DMS53 (cell line): ENCODE data around the gene CADPS2.
A peak's percentile ranks its signal among the peaks of the same experiment; 100 is the strongest.

ENCODE experiments used
- DNase-seq: peaks from one replicate; lab custom pipeline; 2025; lab: John Stamatoyannopoulos, UW

Gene CADPS2

DNA sequence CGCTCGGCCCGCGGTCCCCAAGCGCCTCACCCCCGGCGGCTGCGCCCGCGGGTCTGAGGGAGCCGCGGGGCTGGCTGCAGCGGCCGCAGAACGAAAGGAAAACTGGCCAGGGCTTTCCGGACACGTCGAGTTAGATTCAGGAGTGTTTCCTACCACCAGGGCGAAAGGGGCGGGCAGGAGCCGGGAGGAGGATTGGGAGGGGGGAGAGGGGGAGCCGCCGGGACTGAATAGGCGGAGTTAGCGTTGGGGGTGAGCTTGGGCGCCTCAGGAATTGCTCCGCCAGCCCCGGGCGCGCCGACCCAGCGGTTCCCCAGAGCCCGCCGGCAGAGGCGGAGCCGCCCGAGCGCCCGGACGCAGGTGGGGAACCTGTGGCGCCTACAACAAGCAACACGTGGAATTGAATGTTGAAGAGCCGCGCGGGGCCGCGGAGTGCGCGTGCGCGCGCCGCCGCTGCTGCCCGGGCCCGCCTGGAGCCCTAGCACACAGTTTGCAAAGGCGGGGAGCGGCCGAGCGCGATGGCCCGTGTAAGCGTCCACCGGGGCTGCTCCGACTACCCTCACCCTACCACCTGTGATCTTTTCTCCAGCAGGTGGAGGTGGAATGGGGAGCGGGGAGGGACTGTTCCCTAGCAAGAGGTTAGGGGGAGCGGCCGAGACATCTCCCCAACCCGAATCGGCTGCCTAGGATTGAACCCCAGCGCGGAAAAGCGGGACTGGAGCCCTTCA lies at the start of gene CADPS2:
CADPS2 (minus strand) TSS at position 104 of the 725 bp plus-strand sequence. CDS start 123 bp downstream, outside the sequence.
- DNase-seq: peak; percentile 98

DNA sequence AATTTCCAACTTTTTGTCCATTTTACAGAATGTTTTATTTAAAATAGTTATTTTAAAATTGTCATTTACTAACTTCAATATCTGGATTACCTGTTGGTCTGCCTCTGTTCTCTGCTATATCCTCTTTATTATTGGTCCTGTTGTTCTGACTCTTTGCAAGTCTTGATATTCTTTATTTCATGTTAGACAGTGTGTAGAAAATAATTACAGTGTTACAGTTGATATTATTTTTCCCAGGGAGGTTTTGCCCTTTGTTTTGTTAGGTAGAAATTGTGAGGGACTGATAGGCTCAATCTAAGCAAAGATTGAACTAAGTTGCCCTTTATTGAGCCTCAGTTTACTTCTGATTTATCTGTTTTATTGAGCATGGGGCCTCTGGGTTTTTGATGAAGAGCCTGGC lies 49.4 kb upstream of the CADPS2 start:
- DNase-seq: no peak

DNA sequence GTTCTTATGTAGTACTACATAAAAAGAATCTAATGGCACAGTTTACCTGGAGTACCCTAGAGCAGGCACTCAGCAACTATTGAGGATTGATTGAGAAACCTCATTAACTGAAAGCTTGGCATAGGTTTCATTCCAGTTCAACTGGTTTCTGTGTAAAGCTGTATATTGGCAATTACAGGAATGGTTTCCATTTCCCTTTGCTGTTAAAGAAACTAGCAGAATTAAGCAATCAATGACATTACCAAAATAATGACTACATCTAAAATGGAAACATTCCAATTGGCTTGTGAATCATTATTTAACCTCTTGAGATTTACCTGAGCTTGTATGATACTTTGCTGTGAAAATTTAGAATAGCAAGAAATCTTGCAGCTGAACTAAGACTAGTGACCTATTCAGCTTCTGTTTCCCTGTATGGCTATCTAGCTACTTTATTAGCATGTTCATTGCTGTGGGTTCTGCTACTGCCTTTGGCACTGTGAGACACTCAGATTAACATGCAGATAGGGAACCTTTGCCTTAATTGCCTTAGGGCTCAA lies 33.5 kb upstream of the CADPS2 start:
- DNase-seq: peak; percentile 14

DNA sequence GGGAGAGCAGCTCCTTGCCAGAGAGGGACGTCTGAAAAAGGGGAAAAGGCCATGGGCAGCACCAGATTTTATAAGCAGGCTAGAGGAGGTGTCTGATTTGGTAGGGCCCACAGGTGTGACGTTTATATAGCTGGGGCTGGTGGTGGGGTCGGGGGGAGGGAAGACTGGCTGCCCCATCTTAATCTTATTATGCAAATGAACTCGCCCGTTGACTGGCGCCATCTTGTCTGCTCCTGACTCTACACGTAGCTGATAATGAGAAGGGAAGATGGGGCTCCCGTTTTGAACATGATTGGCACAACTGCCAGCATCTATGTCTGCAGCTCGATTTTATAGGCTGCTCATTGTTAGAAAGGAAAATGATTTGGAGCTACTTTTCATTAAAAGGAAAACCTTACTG lies 28.6 kb upstream of the CADPS2 start:
- DNase-seq: no peak

DNA sequence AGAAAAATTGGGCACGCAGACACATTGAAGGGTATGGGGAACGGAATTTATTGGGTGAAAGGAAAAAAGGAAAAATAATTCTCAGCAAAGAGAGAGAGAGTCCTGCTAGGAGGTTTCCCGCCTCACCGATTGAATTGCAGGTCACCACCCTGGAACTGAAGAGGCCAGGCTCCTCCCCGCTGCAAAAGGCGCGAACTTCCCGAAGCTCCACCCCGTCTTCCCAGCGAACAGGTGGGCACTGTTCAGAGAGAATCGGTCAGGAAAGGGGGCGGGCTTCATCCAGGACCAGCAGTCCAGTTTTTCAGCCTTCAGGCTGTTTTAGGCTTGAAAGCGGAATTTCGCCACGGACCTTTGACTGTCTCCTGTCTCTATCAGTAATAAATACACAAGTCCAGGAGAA lies 27.3 kb upstream of the CADPS2 start:
- DNase-seq: no peak

DNA sequence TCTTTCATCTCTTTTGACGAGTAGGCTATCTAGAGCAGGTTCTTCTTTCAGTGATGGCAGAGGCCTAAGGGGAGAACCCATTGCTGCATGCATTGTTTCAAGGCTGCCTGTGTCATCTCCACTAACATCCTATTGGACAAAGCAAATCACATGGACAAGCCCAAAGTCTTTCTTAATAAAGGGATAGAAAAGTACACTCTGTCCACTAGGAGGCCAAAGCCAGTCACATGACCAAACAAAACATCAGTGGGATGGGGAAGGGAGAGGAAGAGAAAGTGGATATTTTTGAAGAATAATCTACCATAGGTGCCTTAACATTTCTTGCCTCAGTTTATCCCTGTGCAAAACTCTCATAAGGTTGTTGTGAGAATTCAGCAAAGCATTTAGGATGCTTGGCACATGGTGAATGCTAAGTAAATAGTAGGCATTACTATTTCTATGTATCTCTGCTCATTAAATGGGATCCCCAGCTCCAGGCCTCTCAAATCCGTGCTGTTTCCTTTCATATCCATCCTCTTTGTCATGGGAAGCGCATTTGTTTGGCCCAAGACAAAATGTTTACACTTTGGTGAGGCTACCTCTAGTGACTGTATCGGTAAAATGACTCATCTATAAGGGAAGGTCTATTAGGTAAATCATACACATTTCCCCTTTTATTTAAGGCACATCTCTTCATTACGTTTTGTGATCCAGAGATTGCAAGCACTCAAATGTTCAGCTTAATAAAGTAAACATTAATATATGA lies 16.7 kb upstream of the CADPS2 start:
- peak; percentile 73 for DNase-seq

DNA sequence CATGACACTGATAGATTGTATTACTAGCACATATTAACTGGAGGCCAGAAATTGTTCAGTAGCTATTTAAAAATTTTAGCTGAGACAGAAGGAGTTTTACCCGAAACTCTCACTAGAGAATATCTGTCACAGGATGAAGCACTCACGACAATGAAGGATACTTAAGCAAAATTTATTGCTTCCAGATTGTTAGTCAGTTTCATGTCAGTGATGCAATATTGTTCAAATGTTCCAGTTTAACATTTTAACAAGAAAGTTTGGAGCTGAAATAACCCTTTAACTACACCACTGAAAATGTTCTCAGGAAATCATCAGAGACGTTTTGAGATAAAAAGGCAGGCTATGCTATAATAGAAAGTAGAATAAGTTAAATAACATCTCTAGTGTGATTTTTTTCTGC lies 15.0 kb upstream of the CADPS2 start:
- no peak for DNase-seq

DNA sequence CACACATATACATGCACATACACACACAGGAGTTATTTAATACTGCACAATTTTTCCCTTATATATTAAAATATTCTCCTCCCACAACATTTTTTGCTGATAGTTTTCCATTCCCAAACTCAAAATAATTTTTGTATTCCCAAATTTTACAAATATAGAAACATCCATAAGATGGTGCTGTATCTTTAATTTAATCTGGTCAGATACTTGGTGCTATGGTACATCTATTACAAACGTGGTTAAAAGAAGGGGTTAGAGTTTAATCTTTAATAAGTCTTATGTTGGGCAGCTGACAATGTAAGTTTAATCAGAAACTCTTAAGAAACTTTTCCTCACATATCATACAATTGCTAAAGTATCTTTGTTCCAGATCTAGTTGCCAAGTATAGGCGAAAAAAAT lies 10.2 kb upstream of the CADPS2 start:
- DNase-seq: peak; percentile 46

DNA sequence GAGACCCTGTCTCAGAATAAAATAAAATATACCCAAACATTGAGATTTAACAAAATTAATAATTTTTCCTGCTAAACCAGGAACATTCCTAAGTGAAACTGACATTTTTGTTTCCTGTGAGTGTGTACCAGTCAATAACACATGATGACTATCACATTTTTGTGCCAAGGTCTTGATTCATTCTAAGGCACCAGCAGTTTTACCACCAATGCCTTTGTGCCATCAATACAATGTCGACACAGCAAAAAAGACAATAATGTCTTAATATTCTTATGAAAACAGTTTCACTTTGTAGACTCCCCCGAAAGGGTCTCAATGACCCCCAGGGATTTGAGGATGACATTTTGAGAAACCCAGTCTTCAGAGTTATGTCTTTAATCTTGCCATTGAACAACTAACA lies 7.2 kb upstream of the CADPS2 start:
- peak; percentile 57 for DNase-seq

DNA sequence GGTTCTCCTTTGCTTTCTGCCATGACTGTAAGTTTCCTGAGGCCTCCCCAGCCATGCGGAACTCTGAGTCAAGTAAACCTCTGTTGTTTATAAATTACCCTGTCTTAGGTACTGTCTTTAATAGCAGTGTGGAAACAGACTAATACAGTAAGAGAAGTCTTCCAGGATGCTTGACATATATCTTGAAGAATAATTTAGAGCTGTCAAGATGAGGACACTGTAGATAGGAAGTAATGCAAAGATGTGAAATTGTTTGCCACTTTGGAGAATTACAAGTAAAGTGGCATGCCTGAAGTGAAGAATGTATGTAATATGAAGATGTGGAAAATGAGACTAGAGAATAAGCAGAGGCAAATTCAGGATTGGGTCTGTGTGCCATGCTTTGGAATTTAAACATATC lies 2.9 kb upstream of the CADPS2 start:
- no peak for DNase-seq

DNA sequence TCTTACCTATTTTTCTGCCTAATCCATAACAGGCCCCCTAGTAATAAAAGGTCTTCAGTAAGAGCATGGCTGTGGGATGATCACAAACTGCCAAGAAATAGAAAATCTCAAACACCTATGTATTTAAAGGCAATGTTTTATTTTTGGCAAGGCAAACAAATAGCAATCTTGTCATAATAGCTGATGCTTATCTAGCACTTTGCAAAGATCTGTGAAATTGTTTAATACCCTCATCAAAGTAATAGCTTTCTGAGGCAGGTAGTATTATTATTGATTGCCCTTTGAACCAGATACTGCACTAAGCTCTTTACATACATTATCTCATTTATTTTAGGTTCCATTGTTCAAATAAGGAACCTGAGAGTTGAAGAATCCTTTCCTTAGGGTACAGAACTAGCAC lies 1.6 kb upstream of the CADPS2 start:
- DNase-seq: peak; percentile 30

DNA sequence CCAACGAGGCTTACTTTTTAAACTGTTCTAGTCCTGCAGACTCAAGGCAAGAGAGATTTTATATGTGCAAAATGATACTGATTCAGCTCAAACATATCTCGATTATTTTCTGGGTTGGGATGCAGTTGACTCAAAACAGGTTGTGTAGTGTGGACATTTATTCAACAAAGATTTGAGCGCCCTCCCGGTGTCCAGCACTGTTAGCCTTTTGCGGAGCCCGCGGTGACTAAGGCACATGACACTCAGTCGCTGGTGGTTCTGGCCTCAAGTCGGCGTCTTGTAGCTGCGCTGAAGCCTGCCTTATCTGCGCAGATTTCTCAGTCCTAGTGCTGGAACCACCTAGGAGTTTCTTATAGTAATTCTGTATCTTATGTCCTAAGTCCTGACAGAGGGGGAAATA lies 938 bp upstream of the CADPS2 start:
- DNase-seq: peak; percentile 92

DNA sequence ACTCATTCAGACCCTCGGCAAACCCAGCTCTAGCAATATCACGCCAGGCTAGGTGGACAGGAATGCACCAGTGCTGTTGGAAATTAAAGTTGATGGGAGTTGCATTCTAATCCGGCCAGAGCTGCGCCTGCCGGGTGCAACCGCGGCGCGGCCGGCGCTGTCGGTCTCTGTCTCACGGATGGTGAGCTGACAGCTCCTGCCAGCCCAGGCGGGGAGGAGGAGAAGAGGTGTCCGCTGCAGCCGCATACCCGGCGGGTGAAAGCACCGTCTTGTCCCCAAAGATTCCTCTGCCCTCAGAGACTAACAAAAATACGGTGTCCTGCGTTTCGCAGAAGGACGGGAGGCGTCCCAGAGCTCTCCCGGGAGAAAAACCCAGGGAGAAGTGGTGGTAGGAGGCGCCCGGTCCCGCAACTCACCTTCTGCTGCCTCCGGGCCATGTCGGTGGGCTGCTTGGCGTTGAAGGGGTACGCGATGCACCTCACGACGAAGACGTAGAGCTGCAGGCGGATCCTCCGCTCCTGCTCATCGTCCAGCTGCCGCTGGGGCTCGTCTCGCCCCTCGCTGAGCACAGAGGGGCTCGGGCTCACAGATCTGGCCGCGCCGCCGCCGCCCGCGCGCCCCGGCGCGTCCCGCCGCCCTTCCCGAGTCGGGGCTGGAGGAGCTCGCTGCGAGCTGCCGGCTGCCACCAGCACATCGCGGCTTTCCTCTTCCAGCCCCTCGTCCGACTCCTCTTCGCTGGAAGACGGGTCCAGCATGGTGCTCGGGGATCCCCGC lies 490 bp downstream of the CADPS2 start:
- peak; percentile 80 for DNase-seq

DNA sequence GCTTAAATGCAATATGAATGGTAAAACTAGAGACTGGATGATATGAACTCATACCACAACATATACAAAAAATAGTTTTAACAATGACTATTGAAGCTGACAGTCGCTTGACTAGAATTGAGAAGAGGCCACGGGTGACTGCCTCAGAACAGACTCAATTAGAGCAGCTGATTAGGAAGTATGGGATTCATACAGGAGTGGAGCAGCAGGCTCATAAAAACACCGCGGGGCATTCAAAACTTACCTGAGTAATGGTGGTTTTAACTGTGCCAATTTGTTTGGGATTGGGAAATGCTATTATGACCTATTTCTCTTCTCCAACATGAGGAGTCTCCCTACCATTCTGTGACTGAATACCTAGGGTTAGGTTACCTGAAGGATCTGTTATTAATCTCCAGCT lies 2.1 kb downstream of the CADPS2 start:
- DNase-seq: peak; percentile 80

DNA sequence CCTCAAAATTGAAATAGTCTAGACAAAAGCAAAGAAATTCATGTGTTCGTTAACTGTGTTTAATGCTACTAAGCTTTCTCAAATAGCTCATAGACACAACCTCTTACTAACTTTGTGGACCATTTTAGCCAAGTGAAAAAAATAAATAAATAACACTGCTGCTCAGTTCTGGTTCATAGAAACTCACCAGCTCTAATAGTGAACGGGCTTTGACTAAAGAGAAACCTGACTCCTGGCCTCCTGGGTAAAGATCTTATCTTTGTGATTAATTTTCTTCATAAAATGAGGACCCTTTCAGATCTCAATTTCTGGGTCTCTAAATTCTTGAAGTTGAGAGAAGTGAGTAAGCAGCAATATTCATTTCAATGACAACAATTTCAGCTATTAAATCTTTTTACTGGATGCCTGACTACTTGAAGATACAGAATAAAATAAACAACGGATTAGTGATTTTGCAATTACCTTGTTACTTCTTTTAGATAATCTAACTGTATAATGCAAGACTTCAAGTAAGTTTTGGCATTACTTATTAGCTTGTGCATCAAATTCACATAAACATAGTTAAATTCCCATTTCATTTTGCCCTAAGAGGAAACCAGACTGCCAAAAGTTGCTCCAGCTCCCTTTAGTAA lies 3.1 kb downstream of the CADPS2 start:
- peak; percentile 76 for DNase-seq

DNA sequence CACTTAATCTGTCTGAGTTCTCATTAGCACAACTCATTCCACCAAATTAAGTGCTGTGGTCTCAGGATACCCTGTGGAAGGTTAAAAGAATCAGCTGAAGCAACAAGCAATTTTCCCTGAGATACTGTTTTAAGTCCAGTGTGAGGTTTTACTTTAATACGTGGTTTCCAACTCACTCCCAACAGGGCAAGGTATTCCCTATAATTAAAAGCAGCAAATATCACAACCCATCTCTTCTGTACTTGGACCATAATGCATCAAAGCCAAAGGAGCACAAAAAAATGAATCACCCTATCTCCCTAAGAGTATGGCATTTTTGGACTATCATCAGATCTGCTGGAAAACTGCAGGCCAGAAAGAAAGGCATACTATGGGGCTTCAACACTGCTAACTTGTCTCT lies 4.9 kb downstream of the CADPS2 start:
- peak; percentile 23 for DNase-seq

DNA sequence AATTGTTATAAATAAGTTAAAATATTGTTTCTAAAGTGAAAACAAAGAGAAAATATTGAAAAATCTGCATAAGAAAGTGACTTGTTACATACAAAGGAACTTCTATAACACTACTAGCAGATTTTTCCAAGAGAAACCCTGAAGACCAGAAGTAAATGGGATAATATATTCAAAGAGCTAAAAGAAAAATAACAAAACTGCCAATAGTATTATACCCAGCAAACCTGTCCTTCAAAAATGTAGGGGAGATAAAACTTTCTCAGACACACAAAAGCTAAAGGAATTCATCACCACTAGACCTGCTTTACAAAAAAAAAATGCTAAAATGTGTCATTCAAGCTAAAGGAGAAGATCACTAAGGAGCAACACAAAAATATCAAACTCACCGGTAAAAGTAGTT lies 17.0 kb downstream of the CADPS2 start:
- DNase-seq: no peak

DNA sequence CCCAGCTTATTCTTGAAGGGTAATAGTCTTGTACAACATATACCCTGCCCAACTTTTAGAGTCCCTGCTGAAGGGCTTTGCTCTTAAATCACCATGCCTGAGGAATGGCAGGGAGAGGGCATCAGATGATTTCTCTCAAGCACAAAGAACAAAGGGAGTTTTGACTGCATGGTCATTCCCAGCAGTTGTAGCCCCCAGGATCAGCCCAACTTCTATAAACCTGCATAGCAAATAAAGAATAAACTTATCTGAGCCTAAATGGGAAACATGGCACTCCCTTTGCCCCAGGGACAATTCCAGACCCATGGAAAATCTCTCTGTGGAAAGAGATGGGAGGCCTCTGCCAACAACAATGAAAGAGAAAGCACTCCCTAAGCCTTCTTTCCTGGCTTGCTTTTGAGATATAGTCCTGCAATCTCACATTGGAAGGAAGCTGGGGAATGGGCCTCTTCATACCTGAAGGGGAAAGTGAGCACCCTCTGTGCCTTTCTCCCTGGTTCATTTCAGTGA lies 18.7 kb downstream of the CADPS2 start:
- DNase-seq: no peak

DNA sequence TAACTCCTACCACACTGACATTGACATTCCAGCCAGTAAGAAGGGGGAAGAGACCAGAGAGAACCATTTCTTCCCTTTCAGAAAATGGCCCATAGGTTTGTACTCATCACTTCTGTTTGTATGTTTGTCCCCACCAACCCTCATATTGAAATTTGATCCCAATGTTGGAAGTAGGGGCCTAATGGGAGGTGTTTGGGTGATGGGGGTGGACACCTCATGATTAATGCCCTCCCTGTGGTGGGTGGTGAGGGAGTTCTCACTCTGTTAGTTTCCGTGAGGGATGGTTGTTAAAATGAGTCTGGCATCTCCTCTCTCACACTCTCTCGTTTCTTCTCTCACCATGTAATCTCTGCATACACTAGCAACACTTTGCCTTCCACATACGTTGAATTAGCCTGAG lies 21.4 kb downstream of the CADPS2 start:
- DNase-seq: no peak

DNA sequence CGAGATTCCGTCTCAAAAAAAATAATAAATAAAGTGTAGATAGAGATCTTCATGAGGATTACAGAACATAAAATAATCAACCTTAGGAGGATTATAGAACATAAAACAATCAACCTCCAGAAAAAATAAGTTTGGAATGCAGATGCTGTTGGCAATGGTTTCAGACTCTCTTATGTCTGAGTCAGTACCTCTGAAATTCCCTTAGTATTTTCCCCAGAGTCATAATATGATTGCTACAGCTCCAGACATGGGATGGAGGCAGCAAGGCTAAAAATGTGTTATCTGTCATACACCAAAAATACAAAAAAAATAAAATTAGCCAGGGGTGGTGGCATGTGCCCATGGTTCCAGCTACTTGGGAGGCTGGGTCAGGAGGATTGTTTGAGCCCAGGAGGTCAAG lies 22.2 kb downstream of the CADPS2 start:
- DNase-seq: no peak

DNA sequence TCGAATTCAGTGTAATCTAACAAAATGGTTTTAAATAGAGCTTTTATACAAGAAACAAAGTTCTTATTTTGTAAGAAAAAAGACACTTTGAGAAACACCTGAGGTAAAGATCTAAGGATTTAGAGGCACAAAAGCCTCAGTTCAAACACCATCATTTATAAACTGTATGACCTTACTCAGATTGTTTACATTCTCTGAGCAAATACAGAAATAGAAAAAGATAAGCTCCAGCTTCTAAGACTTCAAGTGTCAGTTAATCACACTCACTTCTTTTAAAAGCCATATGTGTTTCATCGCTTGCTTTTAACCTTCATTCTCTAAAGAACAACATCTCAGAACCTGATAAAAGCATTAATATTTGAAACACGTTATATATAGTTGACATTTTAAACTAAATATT lies 27.9 kb downstream of the CADPS2 start:
- DNase-seq: peak; percentile 72

DNA sequence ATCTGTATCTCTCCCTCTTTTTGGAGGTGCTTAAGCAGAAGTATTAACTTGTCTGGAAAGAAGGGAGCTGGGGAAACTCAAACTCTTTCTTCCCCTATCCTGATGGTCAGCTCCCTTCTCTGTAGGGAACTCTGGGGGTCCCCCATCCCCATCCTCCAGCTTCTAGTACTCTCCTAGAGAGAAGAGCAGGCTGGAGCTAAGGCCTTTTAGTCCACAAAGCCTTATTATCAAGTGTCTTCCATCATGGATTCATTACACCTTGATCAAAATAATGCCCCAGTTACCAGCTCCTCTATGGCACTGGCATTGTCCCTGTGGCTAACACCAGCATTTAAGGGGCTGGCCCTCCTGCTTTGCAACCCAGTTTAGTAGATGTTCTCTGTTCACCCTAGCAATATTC lies 35.7 kb downstream of the CADPS2 start:
- DNase-seq: no peak
